HG02870 (cell line): ENCODE data around the gene SLC12A8.

ENCODE experiments used
- ATAC-seq: cut with Tn5 transposase; IDR thresholded peaks from one replicate; pipeline ENCODE4 v1.9.1; 2021; ENCODE audit warnings: mild to moderate bottlenecking, moderate library complexity; ENCODE audit not compliant: unreplicated experiment

Gene SLC12A8

DNA sequence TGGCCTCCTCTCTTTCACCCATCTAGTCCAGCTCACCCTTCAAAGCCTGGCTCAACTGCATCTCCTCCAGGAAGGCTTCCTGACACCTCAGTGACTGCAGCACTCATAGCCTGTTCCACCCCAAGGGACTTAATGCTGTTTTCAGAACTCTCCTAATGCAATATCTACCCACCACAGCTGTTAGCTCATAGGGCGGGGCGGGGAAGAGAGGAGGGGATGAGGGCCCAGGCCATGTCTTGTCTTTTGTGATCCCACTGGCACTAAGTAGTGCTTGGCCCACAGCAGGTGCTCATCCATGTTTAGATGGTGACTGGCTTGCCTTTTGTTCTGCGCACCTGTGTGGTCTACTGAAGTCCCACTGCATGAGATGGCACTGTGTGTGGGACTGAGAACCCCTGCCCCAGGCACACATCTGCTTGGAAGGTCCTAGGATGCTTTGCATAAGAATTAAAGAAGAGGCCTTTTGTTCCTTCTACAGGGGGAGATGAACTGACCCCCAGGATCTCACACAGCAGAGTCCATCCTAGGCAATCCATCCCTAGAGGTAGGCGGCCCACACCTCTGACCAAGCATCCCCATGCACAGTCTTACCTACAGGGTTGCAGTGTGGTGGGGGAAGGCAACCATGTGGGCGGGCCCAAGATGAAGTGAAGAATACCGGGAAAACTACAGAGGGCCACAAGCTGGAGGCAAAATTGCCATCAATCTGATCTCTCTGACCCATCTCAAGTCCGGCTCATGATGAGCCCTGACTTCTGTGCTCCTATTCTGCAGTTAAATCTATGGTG lies 23.0 kb downstream of the SLC12A8 start:
- ATAC-seq, result no peak

DNA sequence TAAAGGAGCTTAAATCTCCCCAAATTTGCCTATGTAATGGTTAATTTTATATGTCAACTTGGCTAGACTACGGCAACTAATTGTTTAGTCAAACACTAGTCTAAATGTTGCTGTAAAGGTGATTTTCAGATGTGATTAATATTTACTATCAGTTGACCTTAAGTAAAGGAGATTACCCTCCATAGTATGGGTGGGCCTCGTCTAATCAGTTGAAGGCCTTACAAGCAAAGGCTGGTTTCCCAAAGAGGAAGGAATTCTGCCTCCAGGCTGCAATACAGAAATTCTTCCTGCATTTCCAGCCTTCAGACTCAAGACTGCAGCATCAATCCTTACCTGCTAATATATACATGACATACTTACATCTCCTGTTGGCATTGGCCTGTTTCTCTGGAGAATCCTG lies 23.6 kb downstream of the SLC12A8 start:
- ATAC-seq, result no peak

DNA sequence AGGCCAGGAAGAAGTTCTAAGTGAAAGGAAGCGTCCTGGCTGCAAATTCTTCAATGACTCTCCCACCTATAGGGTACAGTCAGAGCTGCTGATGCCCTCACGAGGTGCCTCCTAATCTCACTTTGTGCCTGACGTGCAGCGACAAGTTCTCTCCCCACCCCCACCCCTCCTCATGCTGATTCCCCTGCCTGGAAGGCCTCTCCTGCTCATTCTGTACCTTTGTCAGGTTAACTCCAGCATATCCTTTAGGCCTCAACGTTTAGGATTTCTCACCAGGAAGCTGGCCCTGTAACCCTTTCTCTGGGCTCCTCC lies 25.0 kb downstream of the SLC12A8 start:
- no peak for ATAC-seq

DNA sequence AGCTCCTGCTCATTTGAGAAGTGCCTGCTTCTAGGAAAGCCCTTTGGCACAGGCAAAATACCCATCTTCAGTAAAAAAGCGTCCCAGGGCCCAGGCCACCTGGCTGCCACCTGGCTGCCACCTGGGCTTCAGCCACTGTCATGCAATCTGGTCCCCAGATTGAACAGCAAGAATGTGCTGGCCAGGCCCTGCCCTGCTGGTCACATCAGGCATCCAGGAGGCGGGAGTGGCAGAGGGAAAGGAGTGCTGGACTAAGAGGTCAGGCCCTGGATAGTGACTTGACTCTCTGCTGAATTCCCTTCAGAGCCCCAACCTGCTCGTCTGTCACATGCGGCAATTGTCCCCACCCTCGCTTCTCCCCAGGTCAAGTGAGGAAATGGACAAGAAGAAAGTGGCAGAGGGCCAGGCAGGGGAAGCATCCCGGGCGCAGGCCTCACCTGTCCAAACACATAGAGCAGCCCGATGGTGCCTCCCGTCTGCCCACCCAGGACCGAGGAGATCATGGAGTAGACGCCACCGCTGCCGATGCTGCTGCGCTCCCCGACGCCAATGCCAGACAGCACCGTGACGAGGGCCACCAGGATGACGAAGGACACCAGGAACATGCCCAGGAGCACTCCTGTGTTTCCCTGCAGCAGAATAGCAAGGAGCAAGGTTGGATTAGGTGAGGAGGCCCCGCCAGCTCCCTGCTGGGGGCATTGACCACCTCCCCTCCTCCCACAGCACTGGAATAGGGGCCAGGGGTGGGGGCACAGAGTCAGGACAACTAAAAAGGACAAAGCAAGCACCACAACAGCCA lies 25.5 kb downstream of the SLC12A8 start:
- peak; percentile 12 for ATAC-seq

DNA sequence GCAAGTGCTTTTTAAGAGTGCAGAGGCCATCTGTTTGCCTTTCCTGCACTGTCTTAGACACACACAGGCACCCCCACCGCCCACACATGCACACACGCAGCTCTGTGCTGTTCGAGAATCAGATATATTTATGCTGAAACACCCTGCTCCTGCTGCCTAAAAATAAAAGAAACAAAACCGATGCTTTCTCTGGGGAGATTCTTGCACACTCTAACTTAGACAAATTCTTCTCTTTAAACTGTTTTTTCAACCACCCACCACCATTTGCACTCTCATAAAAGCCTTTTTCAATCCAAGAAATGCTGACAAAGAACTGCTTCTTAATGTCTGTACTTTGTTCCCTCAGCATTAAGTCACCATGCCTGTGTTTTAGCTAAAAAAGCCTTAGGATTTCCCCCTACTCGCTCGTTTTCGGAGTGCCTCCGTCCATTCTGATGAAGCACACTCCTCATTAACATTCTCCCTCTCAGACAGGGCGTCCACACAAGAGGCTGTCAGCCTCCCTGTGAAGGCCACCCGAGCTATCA lies 26.2 kb downstream of the SLC12A8 start:
- ATAC-seq, result peak; percentile 81

DNA sequence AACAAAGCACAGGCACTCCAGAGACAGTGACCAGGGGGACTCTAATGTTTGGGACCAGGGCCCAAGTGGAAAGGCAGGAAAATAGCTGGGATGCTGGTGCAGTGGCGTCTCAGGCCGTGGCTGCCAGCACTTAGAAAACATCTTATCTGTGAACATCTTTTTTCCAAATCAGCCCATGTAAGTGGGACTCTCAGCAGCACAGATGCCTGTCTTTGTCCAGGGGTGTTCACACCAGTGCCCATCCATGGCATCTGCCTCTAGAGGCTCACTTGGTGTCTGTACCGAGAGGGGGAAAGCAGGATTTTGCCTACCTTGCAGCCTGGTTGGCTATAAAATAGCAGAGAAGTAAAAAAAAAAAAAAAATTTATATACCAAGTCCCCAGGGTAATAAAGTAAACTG lies 26.7 kb downstream of the SLC12A8 start:
- peak; percentile 6 for ATAC-seq

DNA sequence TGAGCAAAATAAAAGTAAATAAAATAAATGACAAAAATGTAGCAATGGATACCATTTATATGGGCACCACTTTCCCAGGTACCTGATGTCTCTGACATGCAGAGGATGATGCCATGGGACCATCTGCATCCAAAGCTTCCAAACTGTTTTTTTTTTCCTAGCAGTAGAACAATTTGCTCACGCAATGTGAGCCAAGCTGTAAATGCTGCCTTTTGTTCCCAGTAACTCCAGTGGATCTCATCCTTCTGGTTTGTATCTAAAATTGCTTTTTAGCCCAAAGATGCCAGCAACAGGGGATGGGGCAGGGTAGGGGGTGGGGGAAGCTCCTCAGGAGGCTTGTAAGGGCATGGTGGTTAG lies 32.7 kb downstream of the SLC12A8 start:
- ATAC-seq, result no peak

DNA sequence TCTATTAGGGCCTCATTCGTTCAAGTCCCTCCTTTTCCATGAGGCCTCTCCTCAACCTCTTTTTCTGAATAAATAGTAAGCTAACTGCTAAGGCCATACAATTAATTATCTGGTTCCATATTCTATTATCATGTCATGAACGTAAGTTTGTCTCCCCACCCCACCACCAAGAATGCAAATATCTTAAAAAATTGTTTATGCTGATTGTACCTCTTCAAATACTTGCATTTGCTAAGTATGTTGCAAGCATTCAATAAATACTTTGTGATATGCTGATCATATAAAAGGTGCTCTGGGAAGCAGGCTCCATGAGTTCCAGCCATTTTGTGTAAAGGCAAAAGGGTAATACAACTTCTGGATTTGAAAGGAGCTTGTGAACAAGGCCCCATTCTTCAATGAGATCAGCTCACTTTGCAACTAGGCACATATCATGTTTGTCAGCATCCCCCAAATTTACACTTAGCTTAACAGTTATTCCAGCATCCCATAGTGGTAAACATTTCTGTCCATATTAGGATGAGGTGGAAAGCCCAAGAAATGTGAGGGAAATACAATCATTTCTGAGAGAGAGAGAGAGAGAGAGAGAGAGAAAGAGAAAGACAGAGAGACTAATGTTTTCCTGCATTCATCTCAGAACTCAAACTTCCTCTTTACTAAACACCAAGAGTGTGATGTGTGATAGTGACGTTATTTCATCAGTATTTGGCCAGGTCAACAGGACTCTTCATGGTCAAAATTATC lies 33.2 kb downstream of the SLC12A8 start:
- ATAC-seq, result no peak

DNA sequence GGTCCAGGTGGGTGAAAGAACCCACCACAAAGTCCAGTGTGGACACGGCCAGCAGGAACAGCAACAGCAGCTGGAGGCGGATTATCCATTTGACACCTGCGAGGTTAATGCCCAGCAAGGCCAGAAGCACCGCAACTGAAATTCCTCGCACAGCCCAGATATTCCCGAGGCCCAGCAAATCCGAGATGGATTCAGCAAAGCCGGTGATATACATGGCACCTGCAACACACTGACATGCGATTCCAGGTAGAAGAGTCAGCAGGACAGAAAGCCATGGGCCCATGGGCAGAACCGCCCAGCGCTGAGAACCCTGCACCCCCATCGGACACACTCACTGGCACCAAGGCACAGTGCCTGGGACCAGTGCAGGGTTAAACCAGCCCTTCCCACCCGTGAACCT lies 34.8 kb downstream of the SLC12A8 start:
- ATAC-seq, result no peak

DNA sequence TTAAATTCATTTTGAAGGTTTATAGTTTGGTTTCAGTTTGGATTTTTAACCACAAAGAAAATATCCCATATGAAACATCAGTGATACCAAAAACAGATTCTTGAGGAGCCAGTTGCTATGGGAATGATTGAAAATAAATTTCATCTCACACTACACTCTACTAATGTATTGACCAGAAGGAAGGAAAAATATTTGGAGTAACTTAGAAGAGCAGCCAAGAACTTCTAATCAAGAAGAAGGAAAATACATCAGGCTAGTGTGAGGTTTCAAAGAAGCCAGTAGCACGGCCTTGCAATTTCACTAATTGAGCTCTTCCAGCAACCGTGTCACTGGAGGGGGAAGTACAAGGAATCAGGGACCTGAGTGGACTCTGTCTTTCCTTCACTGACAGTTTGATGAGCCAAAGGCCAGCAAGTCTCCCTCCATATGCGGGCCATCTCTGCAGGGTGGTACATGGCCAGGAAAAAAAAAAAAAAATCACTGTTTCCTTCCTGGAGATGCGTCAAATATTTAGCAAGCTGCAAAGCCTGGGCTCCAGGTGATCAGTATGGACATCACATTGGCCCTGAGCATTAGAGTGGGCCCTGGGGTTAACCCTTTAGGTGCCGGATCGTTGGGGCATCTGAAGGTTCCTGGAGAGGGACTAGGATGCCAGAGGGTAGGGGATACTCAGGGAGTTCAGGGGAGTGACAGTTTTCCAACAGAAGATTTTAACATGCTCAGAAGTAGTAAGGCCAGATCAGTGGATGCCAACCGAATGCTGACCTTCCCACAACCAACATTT lies 37.1 kb downstream of the SLC12A8 start:
- no peak for ATAC-seq

DNA sequence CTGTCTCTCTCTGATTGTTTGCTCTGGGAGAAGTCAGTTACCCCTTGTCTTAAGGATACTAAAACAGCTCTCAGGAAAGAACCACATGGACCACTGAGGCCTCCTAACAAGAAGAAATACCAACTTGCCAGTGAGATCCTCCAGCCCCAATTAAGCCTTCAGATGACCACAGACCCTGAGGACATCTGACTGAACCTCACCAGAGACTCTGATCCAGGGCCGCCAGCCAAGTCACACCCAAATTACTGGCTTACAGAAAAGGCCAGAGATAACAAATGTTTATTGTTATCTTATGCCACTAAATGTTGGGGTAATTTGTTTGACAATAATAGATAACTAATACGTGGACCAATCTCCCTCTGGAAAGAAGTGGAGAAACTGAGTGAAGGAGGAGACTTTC lies 40.2 kb downstream of the SLC12A8 start:
- ATAC-seq, result no peak

DNA sequence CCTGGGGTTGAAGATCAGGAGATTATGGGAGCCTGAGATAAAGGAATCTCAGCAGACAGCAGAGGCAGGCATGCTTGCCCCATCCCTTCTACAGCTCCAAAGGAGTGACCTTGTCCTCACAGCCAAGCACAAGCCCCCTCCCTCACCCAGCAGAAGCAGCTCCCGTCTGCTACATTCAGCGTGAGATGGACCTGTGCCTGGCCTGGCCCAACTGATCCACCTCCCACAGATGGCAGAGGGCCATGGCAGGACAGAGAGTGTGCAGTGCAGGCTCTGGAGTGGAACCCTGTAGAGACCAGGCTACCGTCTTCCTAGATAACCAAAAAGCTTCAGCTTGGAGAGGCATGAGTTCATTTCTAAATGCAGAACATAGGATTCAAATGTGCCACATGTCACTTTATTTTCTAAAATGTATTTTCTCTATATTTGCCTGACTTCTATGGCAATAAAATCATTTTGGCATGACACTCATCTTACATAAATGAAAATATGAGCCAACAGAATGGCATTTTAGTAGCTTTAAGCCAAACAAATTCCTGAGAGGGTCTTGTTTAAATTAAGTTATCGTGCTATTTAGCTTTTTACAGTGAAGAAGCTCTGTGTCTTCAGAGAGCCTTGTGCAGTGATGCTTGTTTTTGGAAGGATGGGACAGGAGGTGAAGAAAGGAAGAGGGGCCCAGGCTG lies 43.7 kb downstream of the SLC12A8 start:
- ATAC-seq, result no peak

DNA sequence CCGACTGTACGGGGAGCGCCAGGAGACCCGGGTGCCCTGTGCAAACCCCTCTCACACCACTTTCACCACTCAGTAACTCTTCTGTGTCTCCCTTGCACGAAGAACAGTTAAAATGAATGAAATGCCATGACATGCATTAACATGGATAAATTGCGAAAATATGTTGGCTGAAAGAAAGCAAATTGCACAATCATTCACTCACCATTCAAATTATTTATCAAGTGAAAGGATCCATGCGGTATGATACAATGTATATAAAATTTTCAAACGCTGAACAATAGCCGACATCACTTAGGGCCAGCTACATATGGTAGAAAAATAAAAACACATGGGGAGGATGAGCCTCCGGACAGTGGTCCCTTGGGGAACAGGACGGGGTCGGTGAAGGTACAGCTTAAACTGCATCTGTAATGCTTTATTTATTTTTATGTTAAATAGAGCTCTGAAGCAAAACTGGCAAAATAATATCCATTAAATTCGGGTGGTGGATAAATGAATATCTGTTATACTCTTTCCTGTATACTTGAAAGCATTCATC lies 45.9 kb downstream of the SLC12A8 start:
- ATAC-seq, result no peak

DNA sequence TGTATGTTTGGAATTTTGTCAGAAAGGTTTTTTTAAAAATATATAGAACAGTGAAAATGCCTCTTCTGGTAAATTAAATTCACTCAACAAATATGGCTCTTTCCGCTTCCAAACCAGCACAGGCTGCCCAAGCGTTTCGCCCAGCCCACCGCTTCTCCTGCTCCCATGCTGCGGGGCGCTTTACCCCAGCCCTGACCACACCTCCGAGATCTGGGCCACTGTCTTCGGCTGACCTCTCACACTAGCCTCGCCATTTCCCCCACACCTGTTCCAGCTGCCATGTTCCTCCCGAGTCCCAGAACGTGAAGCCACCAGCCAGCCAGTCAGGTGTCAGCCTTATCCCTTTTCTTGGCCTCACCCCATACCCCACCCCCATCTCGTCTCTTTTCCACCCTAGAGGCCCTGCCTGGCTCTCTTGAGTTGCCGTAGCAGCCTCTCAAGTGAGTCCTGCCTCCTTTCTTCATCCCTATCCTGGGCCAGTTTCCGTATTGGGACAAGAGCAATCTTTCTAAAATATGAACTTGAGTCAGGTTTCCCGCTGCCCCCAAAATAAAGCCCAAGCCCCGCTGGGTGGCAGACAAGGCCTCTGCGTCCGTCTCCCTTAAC lies 46.5 kb downstream of the SLC12A8 start:
- ATAC-seq, result no peak

DNA sequence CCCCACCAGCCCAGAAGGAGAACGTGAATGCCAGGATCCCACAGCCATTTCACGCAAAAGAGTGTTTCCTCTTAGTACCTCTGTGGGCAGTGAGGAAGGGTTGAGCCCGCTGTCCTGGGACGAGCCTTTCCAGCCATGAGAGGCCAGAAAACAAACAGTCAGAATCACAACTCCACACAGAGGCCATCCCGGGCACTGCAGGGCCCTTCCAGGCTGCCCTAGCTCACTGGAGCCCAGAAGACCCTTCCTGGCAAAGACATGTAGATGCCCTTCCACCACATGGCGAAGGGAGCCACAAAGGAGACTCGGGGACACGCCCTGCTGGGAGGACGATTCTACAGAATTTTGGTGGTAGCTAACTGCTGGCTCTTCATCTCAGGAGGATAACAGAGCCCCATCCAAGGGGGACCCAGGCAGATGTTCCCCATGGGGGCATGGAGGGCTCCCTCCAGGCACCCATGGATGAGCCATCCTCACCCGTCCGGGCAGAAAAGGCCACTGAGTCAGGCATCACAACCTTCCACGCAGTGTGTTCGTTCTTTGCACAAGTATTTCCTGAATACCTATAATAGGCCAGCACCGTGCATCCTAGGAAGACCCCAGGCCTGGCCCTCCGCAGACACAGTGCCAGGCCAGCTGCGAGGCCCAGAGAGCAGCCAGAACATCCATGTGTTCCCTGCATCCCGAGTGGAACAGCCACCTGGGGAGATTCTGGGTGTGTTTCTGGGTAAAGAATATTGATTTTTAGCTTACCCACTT lies 47.2 kb downstream of the SLC12A8 start:
- ATAC-seq, result no peak

DNA sequence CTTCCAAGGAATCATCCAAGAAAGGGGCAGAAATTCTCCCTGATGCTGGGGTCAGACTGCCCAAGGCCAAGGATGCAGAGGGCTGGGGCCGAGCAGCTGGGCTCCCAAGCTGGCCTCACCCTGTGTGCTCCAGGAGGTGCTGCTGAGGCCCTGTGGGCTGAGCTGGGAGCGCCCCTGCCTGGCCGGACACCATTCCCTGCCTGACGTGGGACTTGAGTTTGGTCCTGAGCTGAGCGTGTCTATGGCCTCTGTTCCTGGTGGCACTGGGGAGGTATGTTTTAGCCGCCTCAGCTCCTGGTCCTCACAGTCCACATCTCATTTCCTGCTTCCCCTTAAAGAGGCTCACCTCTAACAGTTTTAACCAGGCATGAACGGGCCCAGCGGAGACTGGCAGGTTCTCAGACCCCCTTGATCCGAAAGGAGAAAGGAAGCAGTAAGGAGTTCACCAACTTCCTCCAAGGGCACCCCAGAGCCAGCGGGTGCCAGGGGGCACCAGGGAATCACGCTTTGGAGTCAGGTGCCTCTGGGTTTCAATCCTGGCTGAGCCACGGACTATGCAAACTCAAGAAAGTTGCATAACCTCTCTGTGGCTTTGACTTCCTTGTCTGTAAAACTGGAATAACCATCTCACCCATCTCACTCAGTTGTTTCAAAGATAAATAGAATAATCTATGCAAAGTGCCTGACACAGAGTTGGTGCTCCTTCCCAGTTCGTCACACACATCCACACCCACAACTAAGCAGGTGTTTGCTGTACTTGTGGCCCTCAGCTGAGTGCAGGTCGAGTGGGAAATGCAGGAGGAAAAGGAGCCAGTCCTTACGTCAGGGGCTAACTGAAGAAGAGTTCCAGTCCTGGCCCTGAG lies 48.6 kb downstream of the SLC12A8 start:
- ATAC-seq, result no peak

DNA sequence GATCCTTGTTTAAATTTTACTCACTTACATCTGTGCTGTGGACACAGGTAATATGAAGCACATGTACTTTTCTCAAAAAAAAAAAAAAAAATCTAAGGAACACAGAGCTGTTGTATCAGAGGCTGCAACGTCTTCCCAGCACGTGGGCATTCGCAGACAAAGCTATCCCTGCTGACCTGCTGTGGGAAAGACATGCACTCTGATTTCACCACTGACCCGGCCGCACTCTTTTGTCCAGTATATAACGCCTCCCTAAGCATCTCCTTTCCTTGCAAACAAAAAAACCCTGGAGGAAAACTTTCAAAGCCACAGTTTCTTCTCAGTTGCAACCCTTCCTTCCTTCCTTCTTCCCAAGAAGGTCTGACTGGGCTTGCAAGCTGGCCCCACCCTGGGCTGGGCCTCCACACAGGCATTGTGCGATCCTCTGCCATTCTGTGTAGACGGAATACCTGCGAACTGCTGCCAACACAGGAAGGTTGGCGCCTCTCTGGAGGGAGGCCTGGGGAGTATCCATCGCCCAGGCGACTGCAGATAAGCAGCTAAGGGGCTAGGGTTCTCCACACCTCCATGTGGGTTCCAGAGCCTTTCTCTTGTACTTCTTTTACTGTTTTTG lies 50.8 kb downstream of the SLC12A8 start:
- ATAC-seq, result no peak
